Liver (tissue), 9 donors: ENCODE data around the gene COP1. TPM values are rescaled to one million over a fixed set of nuclear protein-coding genes. Genes with fewer than 3 reads are reported as not detected.
"Not testable (repeated sequence)": the region's sequence is repeated elsewhere in the genome, so short reads cannot be mapped to it uniquely, and the experiment has no call there.

Experiments used
- DNase-seq: peaks from one replicate; pipeline ENCODE4 v3.0.0-alpha.2; 2017; ENCODE audit warnings: low spot score
- H3K27ac ChIP-seq, 2 donors: one replicate each; pipeline ENCODE4 v1.7.0; 2013; ENCODE audit warnings: inconsistent platforms in 2 of 2, low read length in 2 of 2, control low read depth in 1 of 2, low read depth in 1 of 2, mild to moderate bottlenecking in 1 of 2
- H3K27me3 ChIP-seq, 4 donors: one replicate each; pipeline versions ENCODE4 v1.6.1 to v1.7.0; 2013; ENCODE audit warnings: low read length in 3 of 4, inconsistent platforms in 1 of 4, mild to moderate bottlenecking in 1 of 4, moderate library complexity in 1 of 4; ENCODE audit not compliant: control insufficient read depth in 4 of 4, insufficient read depth in 4 of 4
- H3K36me3 ChIP-seq, 4 donors: one replicate each; pipeline versions ENCODE4 v1.6.1 to v1.7.0; 2013; ENCODE audit warnings: low read length in 3 of 4, mild to moderate bottlenecking in 3 of 4, low read depth in 1 of 4, moderate library complexity in 1 of 4; ENCODE audit not compliant: control insufficient read depth in 4 of 4, insufficient read depth in 3 of 4
- H3K4me1 ChIP-seq, 4 donors: one replicate each; pipeline versions ENCODE4 v1.6.1 to v1.7.0; 2013; ENCODE audit warnings: low read length in 3 of 4, mild to moderate bottlenecking in 3 of 4, moderate library complexity in 1 of 4; ENCODE audit not compliant: control insufficient read depth in 4 of 4, insufficient read depth in 4 of 4
- H3K4me3 ChIP-seq, 3 donors: one replicate each; pipeline versions ENCODE4 v1.6.1 to v1.7.0; 2013; ENCODE audit warnings: low read length in 3 of 3, control low read depth in 1 of 3, low read depth in 1 of 3, mild to moderate bottlenecking in 1 of 3
- H3K9ac ChIP-seq, 2 donors: one replicate each; pipeline ENCODE4 v1.7.0; 2013; ENCODE audit warnings: low read length in 2 of 2, mild to moderate bottlenecking in 2 of 2, moderate library complexity in 2 of 2, control low read depth in 1 of 2, low read depth in 1 of 2
- H3K9me3 ChIP-seq, 4 donors: one replicate each; pipeline versions ENCODE4 v1.6.1 to v1.7.0; 2013; ENCODE audit warnings: low read length in 3 of 4; ENCODE audit not compliant: control insufficient read depth in 4 of 4
- ATF3 ChIP-seq: IDR thresholded peaks from 2 replicates; pipeline ENCODE4 v1.6.1; 2016; ENCODE audit warnings: antibody characterized with exemption
- CTCF ChIP-seq: fragments of 150-350 bp; IDR thresholded peaks from 2 replicates; pipeline ENCODE4 v1.5.1; 2017; ENCODE audit warnings: improper control_type of control experiment, low read depth, low read length; ENCODE audit not compliant: missing input control
- EGR1 ChIP-seq, 2 donors: IDR thresholded peaks; 2 replicates each; pipeline ENCODE4 v1.6.1; 2016 to 2018; ENCODE audit warnings: antibody characterized with exemption in 2 of 2, low read depth in 2 of 2
- FOXA1 ChIP-seq: IDR thresholded peaks from 2 replicates; pipeline ENCODE4 v1.6.1; 2016; ENCODE audit warnings: antibody characterized with exemption
- FOXA2 ChIP-seq: IDR thresholded peaks from 2 replicates; pipeline ENCODE4 v1.6.1; 2016; ENCODE audit warnings: antibody characterized with exemption
- GABPA ChIP-seq, 2 donors: IDR thresholded peaks in 1 of 2; conservative IDR thresholded peaks in 1 of 2; 2 replicates each; pipeline ENCODE4 v1.6.1; 2016; ENCODE audit warnings: antibody characterized with exemption in 2 of 2, mild to moderate bottlenecking in 1 of 2, moderate library complexity in 1 of 2
- HNF4A ChIP-seq, 2 donors: conservative IDR thresholded peaks; 2 replicates each; pipeline ENCODE4 v1.6.1; 2016; ENCODE audit warnings: antibody characterized with exemption in 2 of 2, mild to moderate bottlenecking in 2 of 2
- HNF4G ChIP-seq: IDR thresholded peaks from 2 replicates; pipeline ENCODE4 v1.6.1; 2016; ENCODE audit warnings: antibody characterized with exemption
- JUND ChIP-seq, 2 donors: IDR thresholded peaks; 2 replicates each; pipeline ENCODE4 v1.6.1; 2016; ENCODE audit warnings: antibody characterized with exemption in 2 of 2
- MAX ChIP-seq: IDR thresholded peaks from 2 replicates; pipeline ENCODE4 v1.6.1; 2016; ENCODE audit warnings: antibody characterized with exemption
- NR2F2 ChIP-seq: IDR thresholded peaks from 2 replicates; pipeline ENCODE4 v1.6.1; 2016; ENCODE audit warnings: antibody characterized with exemption
- RAD21 ChIP-seq, 2 donors: IDR thresholded peaks; 2 replicates each; pipeline ENCODE4 v1.6.1; 2016; ENCODE audit warnings: antibody characterized with exemption in 2 of 2, mild to moderate bottlenecking in 2 of 2
- REST ChIP-seq: IDR thresholded peaks from 2 replicates; pipeline ENCODE4 v1.6.1; 2016; ENCODE audit warnings: antibody characterized with exemption, mild to moderate bottlenecking
- RXRA ChIP-seq, 2 donors: IDR thresholded peaks; 2 replicates each; pipeline ENCODE4 v1.6.1; 2017 to 2018; ENCODE audit warnings: antibody characterized with exemption in 2 of 2, mild to moderate bottlenecking in 1 of 2
- SP1 ChIP-seq: IDR thresholded peaks from 2 replicates; pipeline ENCODE4 v1.6.1; 2018; ENCODE audit warnings: antibody characterized with exemption, mild to moderate bottlenecking
- TAF1 ChIP-seq: conservative IDR thresholded peaks from 2 replicates; pipeline ENCODE4 v1.6.1; 2016; ENCODE audit warnings: antibody characterized with exemption, mild to moderate bottlenecking
- YY1 ChIP-seq: IDR thresholded peaks from 2 replicates; pipeline ENCODE4 v1.6.1; 2016; ENCODE audit warnings: antibody characterized with exemption, mild to moderate bottlenecking
- ZBTB33 ChIP-seq: IDR thresholded peaks from 2 replicates; pipeline ENCODE4 v1.6.1; 2016; ENCODE audit warnings: antibody characterized with exemption
- WGBS: extraction: QIAGEN DNeasy Blood & Tissue Kit; methylation state at CpG from one replicate; pipeline ENCODE4 v1.1.7; 2013; 5-methylcytosine and 5-hydroxymethylcytosine counted together
- polyA plus RNA-seq, 2 donors: library from polyadenylated mRNA; stranded (reverse) in 1 of 2; unstranded in 1 of 2; fragments of 200-250 nt in 1 of 2; fragments of >200 nt in 1 of 2; fragmentation: Nextera tagmentation in 1 of 2; extraction: Ambion mirVana in 1 of 2; gene quantifications; one replicate each; pipeline versions ENCODE4 v1.2.1 to v1.2.3, GENCODE V29; 2013 to 2015
- total RNA-seq, 2 donors: library from RNA; depleted of rRNA; stranded (reverse); fragments of >200 nt; gene quantifications; one replicate each; pipeline ENCODE4 v1.2.3, GENCODE V29; 2014
- donor health status: healthy.
- donor health status: healthy.
- donor health status: healthy.
- donor health status: healthy.
- donor health status: healthy.

The COP1 gene
- total and polyA plus RNA-seq, 4 donors, result 14.7 to 35.7 (median 22.5) TPM

- Histone ChIP-seq H3K36me3 (peaks cover 2 to 11% (median 7%) of the 10 kb centered on the region in 4 donors), H3K27me3 (no peaks in the 10 kb centered on the region), H3K9me3 (no peaks in the 10 kb centered on the region), H3K27ac (no peak overlapping the region), H3K9ac (no peak overlapping the region), H3K4me1 (no peaks in the 10 kb centered on the region), H3K4me3 (no peak overlapping the region)
- DNase-seq, result no peak
- WGBS, result 96% methylated on average over 2 of the region's 2 CpGs
- no peak for TF ChIP-seq EGR1 (IDR thresholded peaks at IDR 0.05; ENCODE audit: low read depth in 2 of 2)
- no peak for TF ChIP-seq REST
- no peak for TF ChIP-seq RAD21 (IDR thresholded peaks at IDR 0.05)
- TF ChIP-seq HNF4A (conservative IDR thresholded peaks at IDR 0.05), result no peak
- TF ChIP-seq FOXA1, result no peak
- no peak for TF ChIP-seq TAF1
- no peak for TF ChIP-seq GABPA (IDR thresholded peaks at IDR 0.05 in 1 of 2, conservative IDR thresholded peaks at IDR 0.05 in 1 of 2)
- TF ChIP-seq CTCF, result no peak
- TF ChIP-seq ATF3, result no peak
- no peak for TF ChIP-seq NR2F2
- TF ChIP-seq SP1, result no peak
- no peak for TF ChIP-seq ZBTB33
- TF ChIP-seq FOXA2, result no peak
- no peak for TF ChIP-seq YY1
- no peak for TF ChIP-seq HNF4G
- TF ChIP-seq RXRA (IDR thresholded peaks at IDR 0.05), result no peak
- no peak for TF ChIP-seq MAX
- TF ChIP-seq JUND (IDR thresholded peaks at IDR 0.05), result no peak
These were observed 197.1 kb downstream of the COP1 start for GRCh38 chr1:176009951-176010350.

- not testable (repeated sequence) for H3K4me3 ChIP-seq, H3K9ac ChIP-seq, H3K9me3 ChIP-seq, H3K27ac ChIP-seq, H3K27me3 ChIP-seq, H3K4me1 ChIP-seq, DNase-seq
- whole genome bisulfite sequencing, result 99% methylated on average over 26 of the region's 28 CpGs
- peaks cover 2 to 10% (median 6%) of the 10 kb centered on the region in 4 donors for H3K36me3 ChIP-seq
These were observed 199.2 kb downstream of the COP1 start for GRCh38 chr1:176007756-176008389.

- not testable (repeated sequence) for H3K9me3 ChIP-seq, H3K36me3 ChIP-seq, H3K9ac ChIP-seq, H3K27ac ChIP-seq, DNase-seq, H3K27me3 ChIP-seq, H3K4me1 ChIP-seq, H3K4me3 ChIP-seq
- WGBS, result 38% methylated on average over 1 of the region's 1 CpG
These were observed 212.4 kb downstream of the COP1 start for GRCh38 chr1:175994660-175995059.

- H3K36me3 ChIP-seq, H3K27ac ChIP-seq, H3K4me1 ChIP-seq, H3K9ac ChIP-seq, DNase-seq, H3K4me3 ChIP-seq, H3K27me3 ChIP-seq, H3K9me3 ChIP-seq: not testable (repeated sequence)
- WGBS, result 97% methylated on average over 8 of the region's 8 CpGs
These were observed 214.3 kb downstream of the COP1 start for GRCh38 chr1:175992825-175993224.
